K562 (cell line): ENCODE data around the gene EVL. TPM values are rescaled to one million over a fixed set of nuclear protein-coding genes. Genes with fewer than 3 reads are reported as not detected.

Source experiments
- ATAC-seq: fragments of 200-7000 bp; cut with Tn5 transposase; 3 replicates; pipeline ENCODE4 v1.9.1; 2020; ENCODE audit warnings: moderate library complexity
- BruUV-seq: library from RNA; stranded (reverse); fragments of 400-500 nt; replicated peaks from 2 replicates; lab custom pipeline; 2021; lab: Mats Ljungman, UMichigan
- CTCF ChIA-PET: fragments of 300-600 bp; formaldehyde crosslinking; extraction: SDS; loops from one replicate; lab custom pipeline; 2021; ENCODE audit warnings: low intra/inter-chr PET ratio; lab: Yijun Ruan, JAX
- POLR2A ChIA-PET: fragments of 300-600, 350-650 bp; sonication (Branson Sonifier 250); formaldehyde crosslinking; extraction: SDS; loops from one replicate; lab custom pipeline; 2021; ENCODE audit warnings: antibody characterized with exemption, inconsistent platforms; lab: Yijun Ruan, JAX
- DNase-seq, 4 experiments: peaks; one replicate each; pipeline versions ENCODE4 v3.0.0 to v3.0.0-alpha.2; 2011 to 2018; ENCODE audit warnings: low spot score in 3 of 4, mixed read lengths in 3 of 4; ENCODE audit errors: extremely low read depth in 1 of 4
- FAIRE-seq: peaks from 2 replicates; lab custom pipeline; 2011; peaks lifted over from hg19 to GRCh38; lab: Jason Lieb, UNC
- H2AFZ ChIP-seq: 2 replicates; pipeline ENCODE4 v1.6.0; 2011; ENCODE audit warnings: low read depth, low read length, control low read depth, inconsistent platforms
- H3K27ac ChIP-seq: fragments of 200-600 bp; 3 replicates; pipeline ENCODE4 v1.8.0; 2011; ENCODE audit warnings: low read depth, mild to moderate bottlenecking, control low read depth, inconsistent platforms, low read length, moderate library complexity, mixed read lengths; ENCODE audit errors: extremely low read depth
- H3K27me3 ChIP-seq, 2 experiments: fragments of 300-600 bp in 1 of 2; 2 replicates in 1 of 2; 3 replicates in 1 of 2; pipeline versions ENCODE4 v1.6.0 to v1.8.0; 2011; ENCODE audit warnings: inconsistent platforms in 2 of 2, low read length in 2 of 2, mild to moderate bottlenecking in 1 of 2, mixed read lengths in 1 of 2, moderate library complexity in 1 of 2; ENCODE audit not compliant: control insufficient read depth in 2 of 2, insufficient read depth in 2 of 2
- H3K36me3 ChIP-seq: fragments of 300-600 bp; 3 replicates; pipeline ENCODE4 v1.8.0; 2011; ENCODE audit warnings: mild to moderate bottlenecking, low read length, inconsistent platforms; ENCODE audit not compliant: control insufficient read depth, insufficient read depth
- H3K4me1 ChIP-seq, 2 experiments: fragments of 200-600 bp in 1 of 2; replicated peaks in 1 of 2; 2 replicates in 1 of 2; 3 replicates in 1 of 2; pipeline versions ENCODE4 v1.5.1 to v1.8.0; 2011; ENCODE audit warnings: inconsistent platforms in 2 of 2, low read length in 2 of 2, mild to moderate bottlenecking in 1 of 2, mixed read lengths in 1 of 2, moderate library complexity in 1 of 2; ENCODE audit not compliant: control insufficient read depth in 2 of 2, insufficient read depth in 2 of 2
- H3K4me2 ChIP-seq: 2 replicates; pipeline ENCODE4 v1.6.1; 2011; ENCODE audit warnings: low read length, control low read depth, inconsistent platforms, mixed read lengths; ENCODE audit not compliant: insufficient read depth
- H3K4me3 ChIP-seq: fragments of 200-600 bp; sonication (generic), shearing (Covaris generic); 2 replicates; pipeline ENCODE4 v1.5.1; 2016; ENCODE audit warnings: control low read depth, inconsistent platforms
- H3K79me2 ChIP-seq: fragments of 200-600 bp; 3 replicates; pipeline ENCODE4 v1.8.0; 2011; ENCODE audit warnings: low read length, inconsistent platforms; ENCODE audit not compliant: control insufficient read depth, insufficient read depth
- H3K9ac ChIP-seq, 2 experiments: 2 replicates each; pipeline versions ENCODE4 v1.6.0 to v1.6.1; 2011; ENCODE audit warnings: low read depth in 2 of 2, low read length in 2 of 2, control low read depth in 1 of 2, inconsistent platforms in 1 of 2, mild to moderate bottlenecking in 1 of 2, mixed read lengths in 1 of 2; ENCODE audit not compliant: insufficient read depth in 1 of 2
- H3K9me1 ChIP-seq: one replicate; pipeline ENCODE4 v1.6.0; 2011; ENCODE audit warnings: inconsistent platforms, mild to moderate bottlenecking, low read length, moderate library complexity; ENCODE audit not compliant: control insufficient read depth, insufficient read depth
- H3K9me3 ChIP-seq: replicated peaks from 2 replicates; pipeline ENCODE4 v1.5.1; 2011; ENCODE audit warnings: low read depth, low read length, inconsistent platforms; ENCODE audit not compliant: control insufficient read depth, insufficient read depth
- H4K20me1 ChIP-seq: replicated peaks from 2 replicates; pipeline ENCODE4 v1.6.1; 2011; ENCODE audit warnings: low read length, inconsistent platforms, mixed read lengths; ENCODE audit not compliant: control insufficient read depth, insufficient read depth
- PCBP1 ChIP-seq: fragments of 200-400 bp; formaldehyde crosslinking; IDR thresholded peaks from 2 replicates; pipeline ENCODE4 v1.6.1; 2018; ENCODE audit warnings: mild to moderate bottlenecking, low read depth, low read length; ENCODE audit not compliant: poor library complexity, severe bottlenecking
- ZNF316 ChIP-seq: fragments of 450-650 bp; IDR thresholded peaks from 2 replicates; pipeline ENCODE4 v1.6.1; 2016
- WGBS: fragments of 100-300 bp; shearing (Covaris generic); methylation state at CpG from one replicate; pipeline ENCODE4 v1.1.6; 2016; ENCODE audit warnings: low coverage, mixed read lengths; ENCODE audit not compliant: insufficient coverage; ENCODE audit errors: missing lambda C conversion rate; 5-methylcytosine and 5-hydroxymethylcytosine counted together
- in situ Hi-C: fragments of 300-500 bp; cut with MboI; formaldehyde crosslinking; loops from 4 replicates; pipeline ENCODE4 v1.15.0; 2018; ENCODE audit warnings: inconsistent platforms, mixed read lengths
- intact Hi-C: fragments of 100-400 bp; cut with micrococcal nuclease; formaldehyde crosslinking; loops from 2 replicates; pipeline ENCODE4 v1.14.2; 2022
- polyA plus RNA-seq, 8 experiments: library from polyadenylated mRNA; depleted of rRNA in 4 of 8; stranded (reverse) in 5 of 8; unstranded in 3 of 8; fragments of >200 nt; fragmentation: Nextera tagmentation in 2 of 8; fragmentation: Illumina TruSeq in 1 of 8; extraction: Ambion mirVana in 2 of 8; extraction: Trizol in 1 of 8; gene quantifications; 2 replicates each; pipeline versions ENCODE4 v1.2.1 to v1.2.3, GENCODE V29; 2011 to 2014; ENCODE audit warnings: inconsistent platforms in 1 of 8, missing spikeins in 1 of 8
- total RNA-seq, 7 experiments: library from RNA; depleted of rRNA in 6 of 7; stranded (reverse); fragments of >200 nt in 6 of 7; fragmentation: Illumina TruSeq in 2 of 7; extraction: Trizol in 2 of 7; gene quantifications; 2 replicates each; pipeline versions ENCODE4 v1.2.1 to v1.2.3, GENCODE V29; 2011 to 2021; ENCODE audit warnings: low replicate concordance in 1 of 7
- TF ChIP-seq, protein P1 (sequence below), 2 experiments: fragments of 450-650 bp in 1 of 2; sonication (generic) in 1 of 2; formaldehyde crosslinking in 1 of 2; IDR thresholded peaks in 1 of 2; conservative IDR thresholded peaks in 1 of 2; 2 replicates each; pipeline versions ENCODE4 v1.6.1 to v1.8.1; 2016 to 2023; ENCODE audit warnings: mild to moderate bottlenecking in 2 of 2, moderate library complexity in 2 of 2, inconsistent platforms in 1 of 2, missing genetic modification reagents in 1 of 2

The EVL gene
- total and polyA plus RNA-seq, 9 of the 15 experiments (the other 6 are each of a cell fraction or from before 2014, with no cell fraction given): 2.9 to 43.4 (median 23.9) TPM

DNA sequence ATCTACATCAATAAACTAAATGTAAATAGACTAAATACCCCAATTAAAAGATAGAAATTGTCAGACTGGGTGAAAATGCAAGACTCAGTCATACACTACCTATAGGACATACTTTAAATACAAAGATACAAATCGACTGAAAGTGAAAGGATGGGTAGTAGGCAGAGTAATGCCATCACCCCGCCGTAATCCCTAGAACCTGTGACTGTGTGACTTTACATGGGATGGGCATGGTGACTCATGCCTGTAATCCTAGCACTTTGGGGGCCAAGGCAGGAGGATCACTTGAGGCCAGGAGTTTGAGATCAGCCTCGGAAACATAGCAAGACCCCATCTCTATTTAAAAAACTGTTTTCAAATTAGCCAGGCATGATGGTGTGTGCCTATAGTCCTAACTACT lies 2.6 kb upstream of the EVL start:
- ChIA-PET CTCF (no interaction called here), POLR2A (interaction anchor here (0.7 kb wide), 1 partner anchor 108 kb away, joined by 3 read pairs; no protein-coding TSS in a partner anchor)
- H3K79me2 ChIP-seq: peaks cover 37% of the 10 kb centered on the region
- TF ChIP-seq PCBP1: no peak
- no peak for TF ChIP-seq ZNF316
- TF ChIP-seq, protein P1, sequence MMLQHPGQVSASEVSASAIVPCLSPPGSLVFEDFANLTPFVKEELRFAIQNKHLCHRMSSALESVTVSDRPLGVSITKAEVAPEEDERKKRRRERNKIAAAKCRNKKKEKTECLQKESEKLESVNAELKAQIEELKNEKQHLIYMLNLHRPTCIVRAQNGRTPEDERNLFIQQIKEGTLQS (IDR thresholded peaks at IDR 0.05): peak; percentile 51; the same call in 1 of the 2 replicates
- TF ChIP-seq, protein P1 (CRISPR knock-in tag; conservative IDR thresholded peaks at IDR 0.05): no peak
- FAIRE-seq (no peak), DNase-seq (no peak), ATAC-seq (no peak)
- H3K4me1 ChIP-seq: peaks cover 12 to 47% of the 10 kb centered on the region in 2 experiments
- WGBS: 73% methylated on average over 4 of the region's 4 CpGs
- no peaks in the 10 kb centered on the region for H3K9me1 ChIP-seq
- no TSS peak for BruUV-seq
- in situ Hi-C loops: no loop called here
- H3K27ac ChIP-seq: no peak overlapping the region
- no peak overlapping the region for H3K4me3 ChIP-seq
- H3K27me3 ChIP-seq: no peaks in the 10 kb centered on the region
- no peak overlapping the region for H3K9ac ChIP-seq
- no peaks in the 10 kb centered on the region for H4K20me1 ChIP-seq
- H2AFZ ChIP-seq: no peak overlapping the region
- intact Hi-C loops: no loop called here
- H3K36me3 ChIP-seq: no peaks in the 10 kb centered on the region
- H3K4me2 ChIP-seq: no peak overlapping the region
- H3K9me3 ChIP-seq: no peaks in the 10 kb centered on the region
